ENCODE measurements around the gene STK39. TPM values are rescaled to one million over a fixed set of nuclear protein-coding genes. Genes with fewer than 3 reads are reported as not detected.

STK39 gene
- total and polyA plus RNA-seq, 2 donors (not counting 1 experiment from before 2014, with no cell fraction given), result 2.3 to 14.6 TPM

GRCh38 chr2:168008646-168009195 lies 238.7 kb downstream of the STK39 start:
- no peaks in the 10 kb centered on the region for H3K9me3 ChIP-seq (ENCODE audit: control extremely low read depth in 1 of 3, control insufficient read depth in 2 of 3, insufficient read depth in 1 of 3, low read length in 2 of 3)
- ATAC-seq (ENCODE audit: low read depth) (no peak), DNase-seq (no peak)
- TF ChIP-seq EZH2 (IDR thresholded peaks at IDR 0.05; ENCODE audit: borderline replicate concordance, insufficient read depth, low read depth, low read length, poor library complexity, severe bottlenecking) (no peak), CTCF (IDR thresholded peaks at IDR 0.05) (no peak)
- Mint-ChIP-seq H3K27ac (no peak overlapping the region), H3K4me1 (peaks cover 3% of the 10 kb centered on the region), H3K9me3 (ENCODE audit: insufficient read depth) (no peaks in the 10 kb centered on the region), H3K27me3 (no peaks in the 10 kb centered on the region), H3K4me3 (no peak overlapping the region)
- H3K36me3 ChIP-seq (replicated peaks in 1 of 2; ENCODE audit: control extremely low read depth in 1 of 2, control insufficient read depth in 1 of 2, extremely low read depth in 1 of 2, insufficient read depth in 2 of 2, low read length in 1 of 2), result peaks cover 0 to 2% of the 10 kb centered on the region in 2 experiments
- H3K27ac ChIP-seq (ENCODE audit: low read length in 2 of 2), result no peak overlapping the region
- POLR2A ChIA-PET, result no interaction called here
- H3K4me2 ChIP-seq (replicated peaks; ENCODE audit: low read depth, low read length, poor library complexity, severe bottlenecking), result no peak overlapping the region
- H3K9ac ChIP-seq (ENCODE audit: low read length), result no peak overlapping the region
- H2AFZ ChIP-seq (ENCODE audit: insufficient read depth, low read depth, low read length, poor library complexity, severe bottlenecking), result no peak overlapping the region
- no CpG with 5 or more reads among the region's 3 CpGs for WGBS (ENCODE audit: insufficient coverage)
- no peaks in the 10 kb centered on the region for H3K4me1 ChIP-seq (ENCODE audit: control insufficient read depth in 2 of 2, insufficient read depth in 2 of 2, low read length in 2 of 2)
- CTCF ChIA-PET, result interaction anchor here (1.5 kb wide), 1 partner anchor 111 kb away, joined by 4 read pairs; no protein-coding TSS in a partner anchor
- intact Hi-C loops (cut with micrococcal nuclease), result no loop called here
- H3K4me3 ChIP-seq (ENCODE audit: control extremely low read depth in 1 of 5, extremely low read depth in 1 of 5, insufficient read depth in 1 of 5, low read depth in 2 of 5, low read length in 4 of 5), result no peak overlapping the region
- H3K79me2 ChIP-seq (ENCODE audit: control insufficient read depth, insufficient read depth, low read length), result no peaks in the 10 kb centered on the region
- no peaks in the 10 kb centered on the region for H4K20me1 ChIP-seq (ENCODE audit: control insufficient read depth, insufficient read depth, low read length, poor library complexity, severe bottlenecking)
- no peaks in the 10 kb centered on the region for H3K27me3 ChIP-seq (replicated peaks in 1 of 4; ENCODE audit: control extremely low read depth in 1 of 4, control insufficient read depth in 3 of 4, insufficient read depth in 4 of 4, low read length in 3 of 4)

GRCh38 chr2:168006498-168006897 lies 240.9 kb downstream of the STK39 start:
- Mint-ChIP-seq H3K27me3 (no peaks in the 10 kb centered on the region), H3K4me1 (peaks cover 8% of the 10 kb centered on the region), H3K9me3 (ENCODE audit: insufficient read depth) (no peaks in the 10 kb centered on the region), H3K27ac (no peak overlapping the region), H3K4me3 (no peak overlapping the region)
- Histone ChIP-seq H3K4me3 (ENCODE audit: control extremely low read depth in 1 of 5, extremely low read depth in 1 of 5, insufficient read depth in 1 of 5, low read depth in 2 of 5, low read length in 4 of 5) (no peak overlapping the region), H3K27ac (ENCODE audit: low read length in 2 of 2) (no peak overlapping the region), H3K27me3 (replicated peaks in 1 of 4; ENCODE audit: control extremely low read depth in 1 of 4, control insufficient read depth in 3 of 4, insufficient read depth in 4 of 4, low read length in 3 of 4) (no peaks in the 10 kb centered on the region), H3K9ac (ENCODE audit: low read length) (no peak overlapping the region), H3K9me3 (ENCODE audit: control extremely low read depth in 1 of 3, control insufficient read depth in 2 of 3, insufficient read depth in 1 of 3, low read length in 2 of 3) (no peaks in the 10 kb centered on the region), H3K36me3 (replicated peaks in 1 of 2; ENCODE audit: control extremely low read depth in 1 of 2, control insufficient read depth in 1 of 2, extremely low read depth in 1 of 2, insufficient read depth in 2 of 2, low read length in 1 of 2) (peaks cover 0 to under 1% of the 10 kb centered on the region in 2 experiments), H2AFZ (ENCODE audit: insufficient read depth, low read depth, low read length, poor library complexity, severe bottlenecking) (no peak overlapping the region), H3K4me2 (replicated peaks; ENCODE audit: low read depth, low read length, poor library complexity, severe bottlenecking) (no peak overlapping the region), H3K79me2 (ENCODE audit: control insufficient read depth, insufficient read depth, low read length) (no peaks in the 10 kb centered on the region), H3K4me1 (ENCODE audit: control insufficient read depth in 2 of 2, insufficient read depth in 2 of 2, low read length in 2 of 2) (no peaks in the 10 kb centered on the region), H4K20me1 (ENCODE audit: control insufficient read depth, insufficient read depth, low read length, poor library complexity, severe bottlenecking) (no peaks in the 10 kb centered on the region)
- ATAC-seq (ENCODE audit: low read depth) (no peak), DNase-seq (no peak)
- ChIA-PET CTCF (no interaction called here), POLR2A (no interaction called here)
- 98% methylated on average over 5 of the region's 5 CpGs for WGBS (ENCODE audit: insufficient coverage)
- intact Hi-C loops (cut with micrococcal nuclease), result no loop called here
- TF ChIP-seq CTCF (IDR thresholded peaks at IDR 0.05), result no peak
- TF ChIP-seq EZH2 (IDR thresholded peaks at IDR 0.05; ENCODE audit: borderline replicate concordance, insufficient read depth, low read depth, low read length, poor library complexity, severe bottlenecking), result no peak

All from B cell (primary cell).